Fibroblast of villous mesenchyme (primary cell): ENCODE measurements around the gene LRRC40. TPM values are rescaled to one million over a fixed set of nuclear protein-coding genes. Genes with fewer than 3 reads are reported as not detected.
A peak's percentile ranks its signal among the peaks of the same experiment; 100 is the strongest.
"Not testable (repeated sequence)": the region's sequence is repeated elsewhere in the genome, so short reads cannot be mapped to it uniquely, and the experiment has no call there.

Experiments used
- DNase-seq: peaks from one replicate; pipeline ENCODE4 v3.0.0-alpha.2; 2010; ENCODE audit warnings: low read depth
- H3K4me3 ChIP-seq: 2 replicates; pipeline ENCODE4 v1.5.1; 2011; ENCODE audit warnings: low read depth, mild to moderate bottlenecking, low read length
- total RNA-seq: library from RNA; depleted of rRNA; stranded (reverse); fragments of >200 nt; gene quantifications from 2 replicates; pipeline ENCODE4 v1.2.3, GENCODE V29; 2012
- TF ChIP-seq, protein P1 (sequence below): IDR thresholded peaks from 2 replicates; pipeline ENCODE4 v1.5.1; 2012; ENCODE audit warnings: low read depth, mild to moderate bottlenecking, low read length; ENCODE audit not compliant: insufficient read depth

LRRC40 gene
- total RNA-seq, 1 donor, result 27.6 TPM

DNA sequence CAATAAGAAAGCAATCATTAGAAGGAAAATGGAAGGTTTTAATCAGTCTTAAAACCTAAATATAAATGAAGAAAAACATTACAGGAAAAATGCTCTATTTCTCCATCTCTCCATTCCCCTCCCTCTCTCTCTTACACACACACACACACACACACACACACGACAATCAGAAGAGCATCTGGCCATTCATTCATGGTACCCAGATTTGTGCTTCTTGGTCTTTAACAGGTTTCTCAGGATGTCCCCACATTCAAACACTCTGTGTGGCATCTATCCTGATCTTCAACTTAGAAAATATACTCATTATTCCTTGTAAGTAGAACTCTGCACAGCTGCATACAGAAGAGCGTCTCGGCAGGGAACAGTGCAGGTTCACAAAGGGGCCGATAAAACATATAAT, 779 bp downstream of the LRRC40 start:
- peak; percentile 4 for DNase-seq
- H3K4me3 ChIP-seq, result peak overlapping the region; percentile 99
- TF ChIP-seq, protein P1, sequence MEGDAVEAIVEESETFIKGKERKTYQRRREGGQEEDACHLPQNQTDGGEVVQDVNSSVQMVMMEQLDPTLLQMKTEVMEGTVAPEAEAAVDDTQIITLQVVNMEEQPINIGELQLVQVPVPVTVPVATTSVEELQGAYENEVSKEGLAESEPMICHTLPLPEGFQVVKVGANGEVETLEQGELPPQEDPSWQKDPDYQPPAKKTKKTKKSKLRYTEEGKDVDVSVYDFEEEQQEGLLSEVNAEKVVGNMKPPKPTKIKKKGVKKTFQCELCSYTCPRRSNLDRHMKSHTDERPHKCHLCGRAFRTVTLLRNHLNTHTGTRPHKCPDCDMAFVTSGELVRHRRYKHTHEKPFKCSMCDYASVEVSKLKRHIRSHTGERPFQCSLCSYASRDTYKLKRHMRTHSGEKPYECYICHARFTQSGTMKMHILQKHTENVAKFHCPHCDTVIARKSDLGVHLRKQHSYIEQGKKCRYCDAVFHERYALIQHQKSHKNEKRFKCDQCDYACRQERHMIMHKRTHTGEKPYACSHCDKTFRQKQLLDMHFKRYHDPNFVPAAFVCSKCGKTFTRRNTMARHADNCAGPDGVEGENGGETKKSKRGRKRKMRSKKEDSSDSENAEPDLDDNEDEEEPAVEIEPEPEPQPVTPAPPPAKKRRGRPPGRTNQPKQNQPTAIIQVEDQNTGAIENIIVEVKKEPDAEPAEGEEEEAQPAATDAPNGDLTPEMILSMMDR, result no peak

DNA sequence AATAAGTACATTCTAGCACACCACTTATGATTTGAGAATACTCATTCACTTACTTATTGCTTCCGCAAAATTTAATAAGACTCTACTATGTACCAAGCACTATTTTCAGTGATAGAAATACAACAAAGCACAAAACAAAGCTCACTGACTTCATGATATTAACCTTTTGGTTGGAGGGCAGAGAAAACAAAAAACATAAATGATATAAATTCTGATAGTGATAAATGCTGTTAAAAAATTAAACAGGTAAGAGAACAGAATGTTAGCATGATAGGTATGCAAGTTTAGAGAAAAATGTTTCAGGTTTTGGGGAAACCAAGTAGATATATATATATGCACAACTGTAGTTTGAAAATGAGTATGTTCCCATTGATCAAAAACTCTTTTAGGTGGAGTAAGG, 1.2 kb downstream of the LRRC40 start:
- TF ChIP-seq, protein P1, result no peak
- DNase-seq, result no peak
- H3K4me3 ChIP-seq, result peak overlapping the region; percentile 99

DNA sequence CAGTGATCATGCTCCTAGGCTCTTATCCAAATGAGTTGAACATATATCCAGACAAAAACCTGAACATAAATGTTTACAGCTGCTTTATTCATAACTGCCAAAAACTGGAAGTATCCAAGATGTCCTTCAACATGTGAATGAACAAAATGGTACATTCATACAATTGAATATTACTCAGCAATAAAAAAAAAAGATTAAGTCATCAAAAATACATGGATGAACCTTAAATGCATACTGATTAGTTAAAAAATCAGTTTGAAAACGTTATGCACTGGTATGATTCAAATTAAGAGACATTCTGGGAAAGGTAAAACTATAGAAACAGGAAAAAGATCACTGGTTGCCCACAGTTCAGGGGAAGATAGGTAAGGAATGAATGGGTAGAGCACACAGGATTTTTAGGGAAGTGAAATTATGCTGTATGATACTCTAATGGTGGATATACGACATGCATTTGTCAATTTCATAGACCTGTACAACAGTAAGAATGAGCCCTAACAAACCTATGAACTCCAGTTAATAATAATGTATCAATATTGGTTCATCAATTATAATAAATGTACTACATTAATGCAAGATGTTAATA, 3.1 kb downstream of the LRRC40 start:
- H3K4me3 ChIP-seq, result no peak overlapping the region
- DNase-seq, result no peak
- TF ChIP-seq, protein P1, result no peak

DNA sequence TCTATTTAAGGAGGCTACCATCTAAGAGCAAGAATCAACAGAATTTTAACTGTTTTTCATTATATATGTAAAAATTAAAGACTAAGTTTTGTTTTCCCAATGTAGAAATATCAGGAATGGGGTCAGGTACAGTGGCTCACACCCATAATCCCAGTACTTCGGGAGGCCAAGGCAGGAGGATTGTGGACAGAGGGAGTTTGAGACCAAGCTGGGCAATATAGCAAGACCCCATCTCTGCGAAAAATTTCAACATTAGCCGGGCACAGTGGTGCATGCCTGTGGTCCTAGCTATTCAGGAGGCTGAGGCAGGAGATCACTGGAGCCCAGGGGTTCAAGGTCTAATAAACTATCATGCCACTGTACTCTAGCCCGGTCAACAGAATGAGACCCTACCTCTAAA, 5.3 kb downstream of the LRRC40 start:
- no peak for DNase-seq
- no peak overlapping the region for H3K4me3 ChIP-seq
- TF ChIP-seq, protein P1, result no peak

DNA sequence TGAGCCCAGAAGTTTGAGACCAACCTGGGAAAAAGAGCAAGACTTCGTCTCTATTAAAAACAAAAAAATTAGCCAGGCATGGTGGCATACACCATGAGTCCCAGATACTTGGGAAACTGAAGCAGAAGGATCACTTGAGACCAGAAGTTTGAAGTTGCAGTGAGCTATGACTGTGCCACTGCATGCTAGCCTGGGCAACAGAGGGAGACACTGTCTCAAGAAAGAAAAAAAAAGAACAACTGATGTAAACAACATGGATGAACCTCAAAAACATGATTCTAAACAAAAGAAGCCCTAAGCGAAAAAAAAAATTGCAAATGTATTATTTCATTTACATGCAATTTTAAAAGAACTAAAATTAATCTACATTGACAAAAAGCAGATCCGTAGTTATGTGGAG, 9.0 kb downstream of the LRRC40 start:
- TF ChIP-seq, protein P1, result no peak
- no peak overlapping the region for H3K4me3 ChIP-seq
- DNase-seq, result no peak

DNA sequence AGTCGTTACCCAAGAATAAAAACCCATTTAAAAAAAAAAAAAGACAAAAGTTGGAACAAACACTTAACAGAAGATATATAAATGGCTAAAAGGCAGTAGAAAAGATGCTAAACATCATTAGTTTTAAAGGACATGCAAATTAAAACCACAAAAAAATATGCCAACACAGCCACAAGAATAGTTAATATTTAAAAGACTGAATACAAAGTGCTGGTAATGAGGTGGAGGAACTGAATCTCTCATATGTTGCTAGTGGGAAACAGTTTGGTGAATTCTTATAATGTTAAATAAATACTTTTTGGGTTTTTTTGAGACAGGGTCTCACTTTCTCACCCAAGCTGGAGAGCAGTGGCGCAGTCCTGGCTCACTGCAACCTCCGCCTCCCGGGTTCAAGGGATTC, 10.0 kb downstream of the LRRC40 start:
- TF ChIP-seq, protein P1, result no peak

DNA sequence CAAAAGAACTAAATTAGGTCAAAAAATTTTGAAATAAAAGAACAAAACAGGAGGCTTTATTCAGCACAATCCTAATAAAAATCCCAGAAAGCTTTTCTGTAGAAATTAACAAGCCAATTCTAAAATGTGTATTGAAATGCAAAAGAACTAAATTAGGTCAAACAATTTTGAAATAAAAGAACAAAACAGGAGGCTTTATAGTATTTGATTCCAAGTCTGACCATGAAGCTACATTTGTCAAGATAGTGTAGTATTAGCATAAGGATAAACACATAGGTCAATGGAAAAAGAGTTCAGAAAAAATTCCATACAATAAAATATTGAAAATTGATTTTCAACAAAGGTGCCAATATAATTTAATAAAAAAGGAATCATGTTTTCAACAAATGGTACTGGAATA, 10.8 kb downstream of the LRRC40 start:
- DNase-seq, result no peak
- no peak overlapping the region for H3K4me3 ChIP-seq
- TF ChIP-seq, protein P1, result no peak

More for the DNA sequence above, 10.0 kb downstream of the LRRC40 start:
- no peak for DNase-seq
- H3K4me3 ChIP-seq, result no peak overlapping the region

DNA sequence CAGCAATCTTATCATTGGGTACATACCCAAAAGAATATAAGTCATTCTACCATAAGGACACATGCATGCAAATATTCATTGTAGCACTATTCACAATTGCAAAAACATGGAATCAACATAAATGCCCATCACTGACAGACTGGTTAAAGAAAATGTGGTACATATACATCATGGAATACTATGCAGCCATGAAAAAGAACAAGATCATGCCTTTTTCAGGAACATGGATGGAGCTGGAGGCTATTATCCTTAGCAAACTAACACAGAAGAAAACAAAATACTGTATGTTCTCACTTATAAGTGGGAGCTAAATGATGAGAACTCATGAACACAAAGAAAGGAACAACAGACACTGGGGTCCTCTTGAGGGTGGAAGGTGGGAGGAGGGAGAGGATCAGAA, 12.9 kb downstream of the LRRC40 start:
- DNase-seq, H3K4me3 ChIP-seq: not testable (repeated sequence)
